Liver (tissue), 9 donors: ENCODE results near the gene TARS3. TPM values are rescaled to one million over a fixed set of nuclear protein-coding genes. Genes with fewer than 3 reads are reported as not detected.

Source experiments
- DNase-seq: peaks from one replicate; pipeline ENCODE4 v3.0.0-alpha.2; 2017; ENCODE audit warnings: low spot score
- H3K27ac ChIP-seq, 2 donors: one replicate each; pipeline ENCODE4 v1.7.0; 2013; ENCODE audit warnings: inconsistent platforms in 2 of 2, low read length in 2 of 2, control low read depth in 1 of 2, low read depth in 1 of 2, mild to moderate bottlenecking in 1 of 2
- H3K27me3 ChIP-seq, 4 donors: one replicate each; pipeline versions ENCODE4 v1.6.1 to v1.7.0; 2013; ENCODE audit warnings: low read length in 3 of 4, inconsistent platforms in 1 of 4, mild to moderate bottlenecking in 1 of 4, moderate library complexity in 1 of 4; ENCODE audit not compliant: control insufficient read depth in 4 of 4, insufficient read depth in 4 of 4
- H3K36me3 ChIP-seq, 4 donors: one replicate each; pipeline versions ENCODE4 v1.6.1 to v1.7.0; 2013; ENCODE audit warnings: low read length in 3 of 4, mild to moderate bottlenecking in 3 of 4, low read depth in 1 of 4, moderate library complexity in 1 of 4; ENCODE audit not compliant: control insufficient read depth in 4 of 4, insufficient read depth in 3 of 4
- H3K4me1 ChIP-seq, 4 donors: one replicate each; pipeline versions ENCODE4 v1.6.1 to v1.7.0; 2013; ENCODE audit warnings: low read length in 3 of 4, mild to moderate bottlenecking in 3 of 4, moderate library complexity in 1 of 4; ENCODE audit not compliant: control insufficient read depth in 4 of 4, insufficient read depth in 4 of 4
- H3K4me3 ChIP-seq, 3 donors: one replicate each; pipeline versions ENCODE4 v1.6.1 to v1.7.0; 2013; ENCODE audit warnings: low read length in 3 of 3, control low read depth in 1 of 3, low read depth in 1 of 3, mild to moderate bottlenecking in 1 of 3
- H3K9ac ChIP-seq, 2 donors: one replicate each; pipeline ENCODE4 v1.7.0; 2013; ENCODE audit warnings: low read length in 2 of 2, mild to moderate bottlenecking in 2 of 2, moderate library complexity in 2 of 2, control low read depth in 1 of 2, low read depth in 1 of 2
- H3K9me3 ChIP-seq, 4 donors: one replicate each; pipeline versions ENCODE4 v1.6.1 to v1.7.0; 2013; ENCODE audit warnings: low read length in 3 of 4; ENCODE audit not compliant: control insufficient read depth in 4 of 4
- EGR1 ChIP-seq, 2 donors: IDR thresholded peaks; 2 replicates each; pipeline ENCODE4 v1.6.1; 2016 to 2018; ENCODE audit warnings: antibody characterized with exemption in 2 of 2, low read depth in 2 of 2
- FOXA2 ChIP-seq: IDR thresholded peaks from 2 replicates; pipeline ENCODE4 v1.6.1; 2016; ENCODE audit warnings: antibody characterized with exemption
- GABPA ChIP-seq, 2 donors: IDR thresholded peaks in 1 of 2; conservative IDR thresholded peaks in 1 of 2; 2 replicates each; pipeline ENCODE4 v1.6.1; 2016; ENCODE audit warnings: antibody characterized with exemption in 2 of 2, mild to moderate bottlenecking in 1 of 2, moderate library complexity in 1 of 2
- HNF4G ChIP-seq: IDR thresholded peaks from 2 replicates; pipeline ENCODE4 v1.6.1; 2016; ENCODE audit warnings: antibody characterized with exemption
- JUND ChIP-seq, 2 donors: IDR thresholded peaks; 2 replicates each; pipeline ENCODE4 v1.6.1; 2016; ENCODE audit warnings: antibody characterized with exemption in 2 of 2
- NR2F2 ChIP-seq: IDR thresholded peaks from 2 replicates; pipeline ENCODE4 v1.6.1; 2016; ENCODE audit warnings: antibody characterized with exemption
- RXRA ChIP-seq, 2 donors: IDR thresholded peaks; 2 replicates each; pipeline ENCODE4 v1.6.1; 2017 to 2018; ENCODE audit warnings: antibody characterized with exemption in 2 of 2, mild to moderate bottlenecking in 1 of 2
- SP1 ChIP-seq: IDR thresholded peaks from 2 replicates; pipeline ENCODE4 v1.6.1; 2018; ENCODE audit warnings: antibody characterized with exemption, mild to moderate bottlenecking
- TAF1 ChIP-seq: conservative IDR thresholded peaks from 2 replicates; pipeline ENCODE4 v1.6.1; 2016; ENCODE audit warnings: antibody characterized with exemption, mild to moderate bottlenecking
- YY1 ChIP-seq: IDR thresholded peaks from 2 replicates; pipeline ENCODE4 v1.6.1; 2016; ENCODE audit warnings: antibody characterized with exemption, mild to moderate bottlenecking
- WGBS: extraction: QIAGEN DNeasy Blood & Tissue Kit; methylation state at CpG from one replicate; pipeline ENCODE4 v1.1.7; 2013; 5-methylcytosine and 5-hydroxymethylcytosine counted together
- polyA plus RNA-seq, 2 donors: library from polyadenylated mRNA; stranded (reverse) in 1 of 2; unstranded in 1 of 2; fragments of 200-250 nt in 1 of 2; fragments of >200 nt in 1 of 2; fragmentation: Nextera tagmentation in 1 of 2; extraction: Ambion mirVana in 1 of 2; gene quantifications; one replicate each; pipeline versions ENCODE4 v1.2.1 to v1.2.3, GENCODE V29; 2013 to 2015
- total RNA-seq, 2 donors: library from RNA; depleted of rRNA; stranded (reverse); fragments of >200 nt; gene quantifications; one replicate each; pipeline ENCODE4 v1.2.3, GENCODE V29; 2014
- TF ChIP-seq, protein P1 (sequence below): fragments of 150-350 bp; IDR thresholded peaks from 2 replicates; pipeline ENCODE4 v1.5.1; 2017; ENCODE audit warnings: improper control_type of control experiment, low read depth, low read length; ENCODE audit not compliant: missing input control
- TF ChIP-seq, protein P2 (sequence below): IDR thresholded peaks from 2 replicates; pipeline ENCODE4 v1.6.1; 2016; ENCODE audit warnings: antibody characterized with exemption
- TF ChIP-seq, protein P3 (sequence below): IDR thresholded peaks from 2 replicates; pipeline ENCODE4 v1.6.1; 2016; ENCODE audit warnings: antibody characterized with exemption, mild to moderate bottlenecking
- TF ChIP-seq, protein P4 (sequence below): IDR thresholded peaks from 2 replicates; pipeline ENCODE4 v1.6.1; 2016; ENCODE audit warnings: antibody characterized with exemption
- donor health status: healthy.
- donor health status: healthy.
- donor health status: healthy.
- donor health status: healthy.
- donor health status: healthy.

The TARS3 gene
- total and polyA plus RNA-seq, 4 donors = 2.3 to 7.8 (median 4.0) TPM

DNA sequence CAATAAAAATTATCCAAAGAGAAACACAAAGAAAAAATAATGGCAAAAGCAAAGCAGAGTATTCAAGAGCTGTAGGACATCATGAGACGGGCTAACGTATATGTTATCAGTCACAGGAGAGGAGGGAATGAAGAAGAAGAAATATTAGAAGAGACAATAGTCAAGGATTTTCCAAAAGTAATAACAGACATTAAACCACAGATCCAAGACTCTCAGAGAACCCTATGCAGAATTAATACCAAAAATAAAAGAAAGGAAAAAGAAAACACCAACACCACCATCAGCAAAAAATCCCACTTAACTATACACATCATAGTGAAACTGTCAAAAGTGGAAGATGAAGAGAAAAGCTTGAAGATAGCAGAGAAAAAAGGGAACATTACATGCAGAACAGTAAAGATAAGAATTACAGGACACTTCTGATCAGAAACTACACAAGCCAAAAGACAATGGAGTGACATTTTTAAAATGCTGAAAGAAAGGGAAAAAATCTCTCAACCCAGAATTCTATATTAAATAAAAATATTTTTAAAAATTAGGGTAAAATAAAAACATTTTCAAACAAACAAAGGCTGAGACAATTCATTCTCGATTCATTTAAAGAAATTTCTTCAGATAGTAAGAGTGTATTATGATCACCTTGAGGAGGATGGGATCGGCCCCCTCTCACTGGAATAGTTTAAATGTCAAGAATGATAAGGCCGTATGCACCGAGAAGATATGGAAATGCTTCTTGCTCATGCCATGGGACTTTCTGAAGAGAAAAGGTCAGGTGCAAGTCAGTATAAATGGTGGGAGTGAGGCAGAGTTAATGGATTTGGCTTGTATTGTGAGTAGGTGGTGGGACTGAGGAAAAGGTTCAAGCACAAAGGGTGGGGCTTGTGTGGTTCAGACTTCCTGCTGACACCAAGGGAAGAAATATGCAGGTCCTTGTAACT is 100.6 kb downstream of the TARS3 start:
- 98% methylated on average over 6 of the region's 6 CpGs for WGBS
- no peak overlapping the region for H3K9ac ChIP-seq

DNA sequence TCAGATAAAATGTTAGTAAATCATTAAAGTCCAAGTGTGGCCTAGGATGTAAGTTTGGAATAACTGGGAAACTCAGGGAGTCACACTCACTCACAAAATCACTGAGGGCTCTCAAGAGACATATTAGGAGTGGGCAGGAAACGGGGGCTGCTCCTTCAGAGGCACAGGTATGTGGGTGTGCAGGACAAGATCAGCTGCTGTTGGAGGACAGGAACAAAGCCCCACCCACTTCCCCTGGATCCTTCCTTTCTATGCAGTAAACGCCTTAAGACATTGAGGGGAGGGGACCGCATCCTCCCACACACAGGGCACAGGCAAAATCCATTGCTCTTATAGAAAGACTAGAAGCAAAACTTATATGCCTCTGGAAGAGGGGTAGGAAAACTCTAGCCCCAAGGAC is 102.3 kb downstream of the TARS3 start:
- WGBS = 95% methylated on average over 3 of the region's 3 CpGs
- no peak for DNase-seq
- TF ChIP-seq GABPA (IDR thresholded peaks at IDR 0.05 in 1 of 2, conservative IDR thresholded peaks at IDR 0.05 in 1 of 2) = no peak
- no peak for TF ChIP-seq EGR1 (IDR thresholded peaks at IDR 0.05; ENCODE audit: low read depth in 2 of 2)
- TF ChIP-seq NR2F2 = no peak
- TF ChIP-seq, protein P1, sequence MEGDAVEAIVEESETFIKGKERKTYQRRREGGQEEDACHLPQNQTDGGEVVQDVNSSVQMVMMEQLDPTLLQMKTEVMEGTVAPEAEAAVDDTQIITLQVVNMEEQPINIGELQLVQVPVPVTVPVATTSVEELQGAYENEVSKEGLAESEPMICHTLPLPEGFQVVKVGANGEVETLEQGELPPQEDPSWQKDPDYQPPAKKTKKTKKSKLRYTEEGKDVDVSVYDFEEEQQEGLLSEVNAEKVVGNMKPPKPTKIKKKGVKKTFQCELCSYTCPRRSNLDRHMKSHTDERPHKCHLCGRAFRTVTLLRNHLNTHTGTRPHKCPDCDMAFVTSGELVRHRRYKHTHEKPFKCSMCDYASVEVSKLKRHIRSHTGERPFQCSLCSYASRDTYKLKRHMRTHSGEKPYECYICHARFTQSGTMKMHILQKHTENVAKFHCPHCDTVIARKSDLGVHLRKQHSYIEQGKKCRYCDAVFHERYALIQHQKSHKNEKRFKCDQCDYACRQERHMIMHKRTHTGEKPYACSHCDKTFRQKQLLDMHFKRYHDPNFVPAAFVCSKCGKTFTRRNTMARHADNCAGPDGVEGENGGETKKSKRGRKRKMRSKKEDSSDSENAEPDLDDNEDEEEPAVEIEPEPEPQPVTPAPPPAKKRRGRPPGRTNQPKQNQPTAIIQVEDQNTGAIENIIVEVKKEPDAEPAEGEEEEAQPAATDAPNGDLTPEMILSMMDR = no peak
- TF ChIP-seq, protein P2, sequence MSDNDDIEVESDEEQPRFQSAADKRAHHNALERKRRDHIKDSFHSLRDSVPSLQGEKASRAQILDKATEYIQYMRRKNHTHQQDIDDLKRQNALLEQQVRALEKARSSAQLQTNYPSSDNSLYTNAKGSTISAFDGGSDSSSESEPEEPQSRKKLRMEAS = no peak
- no peak for TF ChIP-seq TAF1
- TF ChIP-seq YY1 = no peak
- no peak for TF ChIP-seq HNF4G
- TF ChIP-seq, protein P3, sequence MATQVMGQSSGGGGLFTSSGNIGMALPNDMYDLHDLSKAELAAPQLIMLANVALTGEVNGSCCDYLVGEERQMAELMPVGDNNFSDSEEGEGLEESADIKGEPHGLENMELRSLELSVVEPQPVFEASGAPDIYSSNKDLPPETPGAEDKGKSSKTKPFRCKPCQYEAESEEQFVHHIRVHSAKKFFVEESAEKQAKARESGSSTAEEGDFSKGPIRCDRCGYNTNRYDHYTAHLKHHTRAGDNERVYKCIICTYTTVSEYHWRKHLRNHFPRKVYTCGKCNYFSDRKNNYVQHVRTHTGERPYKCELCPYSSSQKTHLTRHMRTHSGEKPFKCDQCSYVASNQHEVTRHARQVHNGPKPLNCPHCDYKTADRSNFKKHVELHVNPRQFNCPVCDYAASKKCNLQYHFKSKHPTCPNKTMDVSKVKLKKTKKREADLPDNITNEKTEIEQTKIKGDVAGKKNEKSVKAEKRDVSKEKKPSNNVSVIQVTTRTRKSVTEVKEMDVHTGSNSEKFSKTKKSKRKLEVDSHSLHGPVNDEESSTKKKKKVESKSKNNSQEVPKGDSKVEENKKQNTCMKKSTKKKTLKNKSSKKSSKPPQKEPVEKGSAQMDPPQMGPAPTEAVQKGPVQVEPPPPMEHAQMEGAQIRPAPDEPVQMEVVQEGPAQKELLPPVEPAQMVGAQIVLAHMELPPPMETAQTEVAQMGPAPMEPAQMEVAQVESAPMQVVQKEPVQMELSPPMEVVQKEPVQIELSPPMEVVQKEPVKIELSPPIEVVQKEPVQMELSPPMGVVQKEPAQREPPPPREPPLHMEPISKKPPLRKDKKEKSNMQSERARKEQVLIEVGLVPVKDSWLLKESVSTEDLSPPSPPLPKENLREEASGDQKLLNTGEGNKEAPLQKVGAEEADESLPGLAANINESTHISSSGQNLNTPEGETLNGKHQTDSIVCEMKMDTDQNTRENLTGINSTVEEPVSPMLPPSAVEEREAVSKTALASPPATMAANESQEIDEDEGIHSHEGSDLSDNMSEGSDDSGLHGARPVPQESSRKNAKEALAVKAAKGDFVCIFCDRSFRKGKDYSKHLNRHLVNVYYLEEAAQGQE = no peak
- TF ChIP-seq, protein P4, sequence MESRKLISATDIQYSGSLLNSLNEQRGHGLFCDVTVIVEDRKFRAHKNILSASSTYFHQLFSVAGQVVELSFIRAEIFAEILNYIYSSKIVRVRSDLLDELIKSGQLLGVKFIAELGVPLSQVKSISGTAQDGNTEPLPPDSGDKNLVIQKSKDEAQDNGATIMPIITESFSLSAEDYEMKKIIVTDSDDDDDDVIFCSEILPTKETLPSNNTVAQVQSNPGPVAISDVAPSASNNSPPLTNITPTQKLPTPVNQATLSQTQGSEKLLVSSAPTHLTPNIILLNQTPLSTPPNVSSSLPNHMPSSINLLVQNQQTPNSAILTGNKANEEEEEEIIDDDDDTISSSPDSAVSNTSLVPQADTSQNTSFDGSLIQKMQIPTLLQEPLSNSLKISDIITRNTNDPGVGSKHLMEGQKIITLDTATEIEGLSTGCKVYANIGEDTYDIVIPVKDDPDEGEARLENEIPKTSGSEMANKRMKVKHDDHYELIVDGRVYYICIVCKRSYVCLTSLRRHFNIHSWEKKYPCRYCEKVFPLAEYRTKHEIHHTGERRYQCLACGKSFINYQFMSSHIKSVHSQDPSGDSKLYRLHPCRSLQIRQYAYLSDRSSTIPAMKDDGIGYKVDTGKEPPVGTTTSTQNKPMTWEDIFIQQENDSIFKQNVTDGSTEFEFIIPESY = no peak
- no peak for TF ChIP-seq RXRA (IDR thresholded peaks at IDR 0.05)

More for the DNA sequence above, 100.6 kb downstream of the TARS3 start:
- no peak for DNase-seq
- no peaks in the 10 kb centered on the region for H3K9me3 ChIP-seq
- no peak overlapping the region for H3K27ac ChIP-seq
- H3K36me3 ChIP-seq = no peaks in the 10 kb centered on the region
- TF ChIP-seq SP1 (no peak), EGR1 (IDR thresholded peaks at IDR 0.05; ENCODE audit: low read depth in 2 of 2) (no peak), RXRA (IDR thresholded peaks at IDR 0.05) (no peak), TAF1 (no peak), JUND (IDR thresholded peaks at IDR 0.05) (no peak), FOXA2 (no peak)
- TF ChIP-seq, protein P1 = no peak
- TF ChIP-seq, protein P4 = no peak
- TF ChIP-seq, protein P2 = no peak
- H3K27me3 ChIP-seq = no peaks in the 10 kb centered on the region
- no peak overlapping the region for H3K4me3 ChIP-seq
- no peaks in the 10 kb centered on the region for H3K4me1 ChIP-seq

More for the DNA sequence above, 102.3 kb downstream of the TARS3 start:
- H3K9ac ChIP-seq = no peak overlapping the region
- H3K36me3 ChIP-seq = no peaks in the 10 kb centered on the region
- H3K27me3 ChIP-seq = no peaks in the 10 kb centered on the region
- peaks cover 0 to 1% (median under 1%) of the 10 kb centered on the region in 4 donors for H3K4me1 ChIP-seq
- H3K4me3 ChIP-seq = no peak overlapping the region
- no peak overlapping the region for H3K27ac ChIP-seq
- no peaks in the 10 kb centered on the region for H3K9me3 ChIP-seq
